ENCODE data around the gene TST. TPM values are rescaled to one million over a fixed set of nuclear protein-coding genes. Genes with fewer than 3 reads are reported as not detected.

TST gene
- total RNA-seq, 1 donor: 17.1 TPM

- TF ChIP-seq CTCF (IDR thresholded peaks at IDR 0.05; ENCODE audit: insufficient read depth, low read length): no peak
- DNase-seq (ENCODE audit: low read depth): no peak
- H3K4me3 ChIP-seq (ENCODE audit: low read depth, low read length): no peak overlapping the region
These were observed 6.3 kb downstream of the TST start for GRCh38 chr22:37012956-37013355.

GRCh38 chr22:37012262-37012904 lies 6.9 kb downstream of the TST start:
- no peak for TF ChIP-seq CTCF (IDR thresholded peaks at IDR 0.05; ENCODE audit: insufficient read depth, low read length)
- no peak overlapping the region for H3K4me3 ChIP-seq (ENCODE audit: low read depth, low read length)
- no peak for DNase-seq (ENCODE audit: low read depth)

GRCh38 chr22:37011472-37011871 lies 7.8 kb downstream of the TST start:
- no peak overlapping the region for H3K4me3 ChIP-seq (ENCODE audit: low read depth, low read length)
- no peak for TF ChIP-seq CTCF (IDR thresholded peaks at IDR 0.05; ENCODE audit: insufficient read depth, low read length)
- no peak for DNase-seq (ENCODE audit: low read depth)

- no peak overlapping the region for H3K4me3 ChIP-seq (ENCODE audit: low read depth, low read length)
- no peak for TF ChIP-seq CTCF (IDR thresholded peaks at IDR 0.05; ENCODE audit: insufficient read depth, low read length)
- no peak for DNase-seq (ENCODE audit: low read depth)
These were observed 8.3 kb downstream of the TST start for GRCh38 chr22:37010976-37011375.

- DNase-seq (ENCODE audit: low read depth): no peak
- TF ChIP-seq CTCF (IDR thresholded peaks at IDR 0.05; ENCODE audit: insufficient read depth, low read length): no peak
- no peak overlapping the region for H3K4me3 ChIP-seq (ENCODE audit: low read depth, low read length)
These were observed 9.1 kb downstream of the TST start for GRCh38 chr22:37010174-37010573.

GRCh38 chr22:37009490-37009889 lies 9.8 kb downstream of the TST start:
- no peak for TF ChIP-seq CTCF (IDR thresholded peaks at IDR 0.05; ENCODE audit: insufficient read depth, low read length)
- no peak for DNase-seq (ENCODE audit: low read depth)
- H3K4me3 ChIP-seq (ENCODE audit: low read depth, low read length): no peak overlapping the region

GRCh38 chr22:37008365-37008764 lies 10.9 kb downstream of the TST start:
- no peak for TF ChIP-seq CTCF (IDR thresholded peaks at IDR 0.05; ENCODE audit: insufficient read depth, low read length)
- no peak for DNase-seq (ENCODE audit: low read depth)
- no peak overlapping the region for H3K4me3 ChIP-seq (ENCODE audit: low read depth, low read length)

Measured in fibroblast of the aortic adventitia (primary cell).